ENCODE data around the gene TMED4.

Gene TMED4

DNA sequence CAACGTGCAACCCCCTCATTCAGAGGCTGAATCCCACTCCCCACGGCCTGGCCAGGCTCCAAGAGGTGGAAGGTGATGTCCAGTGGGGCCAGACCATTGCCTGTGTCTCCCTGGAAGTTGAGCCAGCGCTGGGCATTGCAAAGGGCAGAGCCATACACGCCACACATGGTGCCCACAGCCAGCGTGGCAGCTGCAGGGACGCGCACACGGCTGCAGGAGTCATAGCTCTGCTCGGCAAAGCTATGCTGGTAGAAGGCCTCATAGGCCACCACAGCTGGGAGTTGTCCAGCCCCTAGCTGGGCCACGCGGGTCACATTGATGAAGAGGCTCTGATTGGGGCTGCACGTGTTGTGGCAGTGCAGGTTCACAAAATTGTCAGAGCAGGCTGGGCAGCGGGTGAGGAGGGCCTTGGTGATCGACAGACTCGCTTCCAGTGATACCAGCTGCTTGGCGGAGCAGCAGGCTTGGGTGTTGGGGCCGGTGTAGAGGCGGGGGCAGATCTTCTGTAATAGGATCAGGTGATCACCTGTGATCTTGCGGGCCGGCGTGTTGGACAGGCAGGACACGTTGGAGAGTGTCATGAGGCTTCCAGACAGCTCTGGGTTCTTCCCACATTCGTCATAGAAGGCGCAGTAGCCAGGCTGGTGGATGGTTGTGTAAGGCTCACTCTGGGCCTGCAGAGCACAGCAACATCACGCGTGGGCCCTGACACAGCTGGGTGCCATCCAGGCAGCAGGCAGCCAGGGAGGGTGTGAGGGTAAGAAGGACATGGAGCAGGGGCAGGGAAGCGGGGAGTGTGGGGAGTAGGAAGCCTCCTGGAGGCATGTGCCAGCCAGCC is 42.1 kb downstream of the TMED4 start:
- DNase-seq = no peak

DNA sequence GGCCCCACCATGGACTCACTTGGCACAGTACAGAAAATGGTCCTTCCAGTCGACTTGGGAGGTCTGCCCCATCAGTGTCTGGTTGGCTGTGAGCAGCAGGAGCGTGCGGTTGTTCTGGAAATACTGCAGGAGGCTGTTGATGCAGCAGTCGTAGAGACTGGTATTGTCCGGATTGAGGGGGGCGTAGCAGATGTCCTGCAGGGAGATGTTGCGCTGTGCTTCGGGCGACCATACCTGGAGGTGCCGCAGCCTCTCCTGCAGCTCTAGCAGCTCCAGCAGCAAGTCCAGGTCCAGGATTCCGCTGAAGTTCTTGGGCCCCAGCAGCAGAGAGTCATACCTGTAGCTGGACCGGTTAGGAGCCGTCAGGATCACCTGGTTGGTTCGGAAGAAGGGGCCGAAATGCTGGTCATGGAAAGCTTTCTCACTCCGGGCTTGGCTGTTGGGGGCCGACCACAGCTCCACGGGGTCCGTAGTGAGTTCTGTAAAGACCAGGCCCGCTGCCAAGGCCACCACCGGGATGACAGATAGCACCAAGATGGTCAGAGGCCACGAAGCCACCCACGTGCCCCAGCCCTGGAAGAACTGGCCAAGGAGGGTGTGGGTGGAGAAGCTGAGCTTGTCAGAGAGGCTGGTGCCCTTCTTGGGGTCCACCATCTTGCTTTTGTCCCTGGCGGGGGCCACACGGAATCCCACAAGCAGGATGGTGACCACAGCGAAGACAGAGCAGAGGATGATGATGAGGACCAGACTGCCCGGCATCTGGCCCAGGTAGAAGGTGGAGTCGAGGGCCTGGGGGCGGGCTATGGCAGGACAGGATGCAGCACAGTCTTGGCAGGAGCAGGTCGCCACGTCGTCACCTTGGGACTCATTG is 43.0 kb downstream of the TMED4 start:
- no peak for DNase-seq

DNA sequence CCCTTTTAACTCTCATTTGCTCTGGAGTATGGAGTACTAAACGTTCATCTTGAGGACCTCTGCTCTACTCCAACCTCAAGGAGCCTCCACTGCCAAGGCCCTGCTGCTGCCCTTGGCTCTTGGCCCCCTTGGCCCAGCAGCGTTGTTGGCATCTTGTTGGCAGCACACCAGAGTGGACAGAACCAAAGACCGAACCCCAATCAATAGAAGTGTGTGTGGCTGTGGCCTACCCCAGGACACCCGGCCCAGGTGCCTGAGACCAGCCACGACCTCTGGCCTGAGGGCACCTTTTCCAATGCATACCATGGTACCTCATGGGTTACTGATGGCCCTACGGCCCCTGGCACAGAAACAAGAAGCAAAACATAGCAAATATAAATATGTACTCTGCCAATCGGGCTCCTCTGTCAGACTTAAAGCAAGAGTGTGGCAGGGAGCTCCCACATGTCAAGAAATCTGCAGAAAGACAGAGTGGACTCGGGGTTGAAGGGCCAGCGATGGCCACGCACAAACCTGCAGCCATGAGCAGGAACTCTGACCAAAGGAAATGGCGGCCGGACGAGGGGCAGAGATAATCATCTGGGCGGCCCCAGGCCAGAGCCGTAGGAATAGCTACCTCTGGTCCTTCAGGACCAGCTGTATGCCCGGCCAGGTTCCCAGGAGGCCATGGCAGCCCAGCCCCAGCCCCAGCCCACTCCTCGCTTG is 43.8 kb downstream of the TMED4 start:
- DNase-seq = no peak

DNA sequence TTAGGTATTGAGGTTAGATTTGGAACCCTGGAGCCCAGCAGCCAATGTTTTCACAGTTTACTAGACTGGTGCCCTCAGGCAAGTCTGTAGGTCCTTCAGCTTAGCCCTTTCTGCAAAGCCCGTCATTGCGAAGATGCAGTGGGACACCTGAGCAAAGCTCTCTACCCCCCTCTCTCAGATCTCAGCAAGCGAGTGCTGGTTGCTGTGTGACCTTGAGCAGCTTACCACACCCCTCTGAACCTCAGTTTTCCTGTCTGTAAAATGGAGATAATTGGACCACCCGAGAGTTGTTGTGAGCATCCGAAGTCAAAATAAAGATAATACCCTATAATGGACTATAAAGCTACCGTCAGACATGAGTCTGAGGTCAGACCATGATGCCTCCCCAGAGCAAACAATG is 44.6 kb downstream of the TMED4 start:
- DNase-seq = no peak

DNA sequence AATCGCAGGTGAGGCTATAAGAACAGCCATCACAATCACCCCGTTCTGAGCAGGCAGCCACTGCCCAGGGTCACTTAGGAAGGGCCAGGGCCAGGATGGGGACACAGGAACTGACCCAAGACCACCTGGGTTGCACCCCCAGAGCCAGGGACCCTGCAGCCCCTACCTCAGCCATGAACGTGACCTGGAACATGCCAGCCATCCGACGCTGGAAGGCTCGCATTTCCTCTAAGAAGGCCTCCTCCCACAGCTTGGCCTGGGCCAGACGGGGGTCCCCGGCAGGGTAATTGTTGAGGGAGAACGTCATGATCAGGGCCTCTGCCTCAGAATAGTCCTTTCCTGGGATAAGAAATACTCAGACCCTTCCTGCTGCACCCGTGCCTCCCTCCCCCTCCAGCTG is 45.9 kb downstream of the TMED4 start:
- no peak for DNase-seq

DNA sequence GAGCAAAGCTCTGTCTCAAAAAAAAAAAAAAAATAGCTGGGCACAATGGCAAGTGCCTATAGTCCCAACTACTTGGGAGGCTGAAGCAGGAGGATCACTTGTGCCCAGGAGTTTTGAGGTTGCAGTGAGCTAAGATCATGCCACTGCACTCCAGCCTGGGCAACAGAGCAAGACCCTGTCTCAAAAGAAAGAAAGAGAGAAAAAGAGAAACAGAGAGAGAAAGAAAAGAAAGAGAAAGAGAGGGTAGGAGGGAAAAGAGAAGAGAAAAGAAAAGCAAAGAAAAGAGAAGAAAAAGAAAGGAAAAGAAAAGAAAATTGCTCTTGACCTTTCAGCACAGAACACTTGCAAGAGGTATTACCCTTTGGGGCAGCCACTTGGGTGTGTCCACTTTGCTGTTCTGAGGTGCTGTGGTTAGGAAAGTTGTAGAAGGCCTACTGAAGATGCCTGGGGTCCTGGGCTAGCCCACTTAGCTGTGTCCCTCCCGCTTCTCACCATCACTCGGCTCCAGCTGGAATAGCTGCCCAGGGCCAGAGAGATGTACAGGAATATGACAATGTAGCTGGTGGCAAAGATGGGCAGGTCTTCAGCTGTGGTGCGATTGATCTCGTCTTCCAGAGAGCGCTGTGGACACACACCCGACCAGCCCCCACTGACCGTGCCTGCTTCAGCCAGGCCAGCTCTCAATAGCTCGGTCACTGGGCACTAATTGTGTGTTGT is 46.5 kb downstream of the TMED4 start:
- DNase-seq = no peak

DNA sequence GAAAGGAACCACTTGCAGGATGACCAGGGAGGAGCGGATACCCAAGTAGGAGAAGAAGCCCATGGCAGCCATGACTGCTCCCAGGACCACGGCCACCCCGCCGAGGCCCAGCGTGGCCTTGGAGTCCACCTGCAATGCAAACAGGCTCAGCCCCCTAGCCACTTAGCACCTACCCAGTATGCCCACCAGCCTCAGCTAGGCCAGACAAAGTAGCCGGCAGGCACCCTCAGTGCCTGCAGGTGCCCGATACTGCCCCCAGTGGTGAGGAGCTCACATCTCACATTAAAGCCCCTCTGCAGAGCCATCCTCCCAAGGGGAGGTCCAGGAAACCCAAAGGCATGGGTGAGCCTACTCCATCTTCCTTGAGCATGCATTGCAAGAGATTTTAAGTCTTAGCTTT is 47.5 kb downstream of the TMED4 start:
- DNase-seq = no peak

DNA sequence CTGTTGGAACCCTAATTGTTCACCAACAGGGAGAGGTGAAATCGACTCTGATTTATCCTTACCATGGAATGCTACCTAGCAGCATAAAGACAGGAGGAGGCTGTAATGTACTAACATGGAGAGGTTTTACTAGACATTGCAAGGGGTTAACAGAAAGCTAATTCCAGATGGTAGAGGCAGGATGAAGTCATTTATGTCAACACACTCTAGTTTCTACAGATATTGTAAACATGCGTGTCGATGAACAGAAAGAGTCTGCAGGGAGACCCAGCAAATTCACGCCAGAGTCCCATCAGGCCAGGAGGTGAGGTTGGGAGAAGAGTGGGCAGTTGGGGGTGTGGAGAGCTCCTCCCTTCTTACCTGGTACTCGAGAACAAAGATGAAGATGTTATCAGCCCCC is 47.9 kb downstream of the TMED4 start:
- no peak for DNase-seq

DNA sequence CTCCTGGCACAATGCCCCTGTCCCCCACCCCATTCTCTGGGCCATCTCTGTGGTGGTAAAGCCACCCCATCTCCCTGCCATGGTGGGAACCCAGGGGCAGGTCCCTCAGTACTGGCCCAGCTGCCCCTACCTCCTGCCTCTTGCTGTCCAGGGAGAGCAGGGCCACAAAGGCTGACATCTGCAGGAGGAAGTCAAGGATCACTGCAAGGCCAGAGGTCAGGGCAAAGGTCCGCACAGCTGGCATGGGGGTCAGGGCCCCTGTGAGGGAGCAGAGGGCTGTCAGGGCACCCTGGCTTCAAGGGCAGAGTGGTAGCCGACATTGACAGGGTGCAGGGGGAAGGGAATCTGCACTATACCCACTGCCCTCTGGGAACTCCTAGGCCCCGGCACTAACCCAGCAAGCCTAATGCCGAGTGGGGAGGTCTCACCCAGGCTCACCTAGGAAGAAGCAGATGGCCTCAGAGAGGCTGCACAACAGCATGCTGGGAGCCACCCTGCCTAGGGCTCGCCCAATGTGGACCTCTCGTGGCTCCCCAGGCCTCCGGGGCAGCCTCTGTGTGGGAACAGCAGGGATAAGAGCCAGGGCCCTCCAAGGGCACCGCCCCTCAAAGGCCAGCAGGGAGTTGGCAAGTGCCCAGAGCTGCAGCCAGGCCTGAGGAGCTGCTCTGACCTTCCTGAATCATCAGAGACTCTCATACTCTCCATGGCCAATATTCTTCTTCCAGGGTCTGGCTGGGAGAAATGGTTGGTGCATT is 48.6 kb downstream of the TMED4 start:
- no peak for DNase-seq

DNA sequence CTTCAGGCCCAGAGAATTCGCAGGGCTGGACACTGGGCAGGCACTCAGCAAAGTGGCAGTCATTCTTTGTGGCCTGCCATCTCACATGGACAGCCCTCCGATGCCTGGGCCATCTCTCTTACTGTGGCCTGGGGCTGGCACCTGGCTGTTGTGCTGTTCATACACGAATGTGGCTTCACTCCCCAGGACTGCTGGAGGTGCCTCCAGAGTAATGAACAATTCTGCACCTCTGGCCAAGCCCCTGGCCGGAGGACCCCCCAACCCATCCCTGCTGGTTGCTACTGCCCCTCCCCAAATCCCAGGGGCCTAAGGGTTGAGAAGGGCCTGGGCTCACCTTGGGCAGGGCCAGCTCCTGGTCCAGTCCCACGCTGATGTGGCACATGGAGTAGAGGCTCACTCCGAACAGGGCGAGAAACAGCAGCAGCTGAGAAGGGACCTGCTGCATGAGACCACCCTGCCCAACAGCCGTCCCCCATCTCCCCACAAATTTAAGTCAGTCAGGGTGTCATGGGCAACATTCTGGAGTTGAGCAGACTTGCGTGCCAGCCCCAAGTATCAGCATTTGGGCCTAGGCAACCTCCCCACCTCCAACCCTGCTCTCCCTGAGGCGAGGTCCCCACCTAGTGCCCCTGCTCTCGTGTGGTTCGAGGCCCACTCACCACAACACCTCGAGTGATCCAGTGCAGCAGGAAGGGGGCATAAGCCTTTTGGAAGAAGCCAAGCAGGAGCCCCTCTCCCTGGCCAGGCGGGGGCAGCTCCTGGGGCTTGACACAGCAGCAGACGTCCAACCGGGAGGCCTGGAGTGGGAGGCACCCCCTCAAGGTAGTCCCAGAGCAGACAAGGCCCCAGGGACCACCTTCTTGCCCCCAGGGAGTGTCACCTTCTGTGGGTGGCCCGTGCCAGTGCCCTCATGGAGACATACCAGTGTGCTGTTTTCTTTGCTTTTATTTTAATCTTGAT is 50.3 kb downstream of the TMED4 start:
- DNase-seq = no peak

DNA sequence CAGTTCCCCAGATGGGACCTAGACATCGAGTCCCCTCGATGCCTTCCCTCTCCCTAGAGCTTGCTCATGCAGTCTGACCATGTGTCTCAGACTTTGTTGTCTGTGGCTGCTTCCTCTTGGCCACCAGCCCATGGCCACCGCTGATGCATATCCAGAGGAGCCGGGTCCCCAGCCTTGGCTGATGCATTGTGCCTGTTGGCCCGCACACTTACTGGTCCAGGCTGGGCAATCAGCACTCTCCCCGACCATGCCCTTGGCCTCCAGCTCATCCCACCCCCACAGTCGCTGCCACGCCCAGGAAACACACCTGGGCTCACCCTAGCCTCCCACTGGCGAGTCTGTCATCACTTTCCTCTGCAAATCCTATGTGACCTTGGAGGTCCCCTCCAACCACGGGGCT is 51.0 kb downstream of the TMED4 start:
- DNase-seq = no peak
